LNCAP (cell line): Measurements from ENCODE around the gene GBP6.

Experiments used
- TF ChIP-seq, protein P1 (sequence below): fragments of 450-650 bp; IDR thresholded peaks from 2 replicates; pipeline ENCODE4 v1.5.1; 2017; ENCODE audit warnings: mild to moderate bottlenecking

GBP6 gene

DNA sequence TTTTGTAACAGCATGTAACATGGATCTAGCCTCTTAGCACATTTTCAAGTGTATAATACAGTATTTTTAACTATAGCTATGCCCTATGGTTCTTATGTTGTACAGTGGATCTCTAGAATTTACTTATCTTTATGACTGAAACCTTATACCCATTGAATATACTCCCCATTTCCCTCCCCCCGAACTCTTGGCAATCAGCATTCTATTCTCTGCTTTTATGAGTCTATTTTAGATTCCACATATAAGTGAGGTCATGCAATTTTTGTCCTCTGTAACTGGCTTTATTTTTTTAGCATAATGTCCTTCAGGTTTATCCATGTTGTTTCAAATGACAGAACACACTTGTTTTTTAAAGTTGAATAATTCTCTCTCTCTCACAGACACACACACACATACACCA, 3.1 kb upstream of the GBP6 start:
- TF ChIP-seq, protein P1, sequence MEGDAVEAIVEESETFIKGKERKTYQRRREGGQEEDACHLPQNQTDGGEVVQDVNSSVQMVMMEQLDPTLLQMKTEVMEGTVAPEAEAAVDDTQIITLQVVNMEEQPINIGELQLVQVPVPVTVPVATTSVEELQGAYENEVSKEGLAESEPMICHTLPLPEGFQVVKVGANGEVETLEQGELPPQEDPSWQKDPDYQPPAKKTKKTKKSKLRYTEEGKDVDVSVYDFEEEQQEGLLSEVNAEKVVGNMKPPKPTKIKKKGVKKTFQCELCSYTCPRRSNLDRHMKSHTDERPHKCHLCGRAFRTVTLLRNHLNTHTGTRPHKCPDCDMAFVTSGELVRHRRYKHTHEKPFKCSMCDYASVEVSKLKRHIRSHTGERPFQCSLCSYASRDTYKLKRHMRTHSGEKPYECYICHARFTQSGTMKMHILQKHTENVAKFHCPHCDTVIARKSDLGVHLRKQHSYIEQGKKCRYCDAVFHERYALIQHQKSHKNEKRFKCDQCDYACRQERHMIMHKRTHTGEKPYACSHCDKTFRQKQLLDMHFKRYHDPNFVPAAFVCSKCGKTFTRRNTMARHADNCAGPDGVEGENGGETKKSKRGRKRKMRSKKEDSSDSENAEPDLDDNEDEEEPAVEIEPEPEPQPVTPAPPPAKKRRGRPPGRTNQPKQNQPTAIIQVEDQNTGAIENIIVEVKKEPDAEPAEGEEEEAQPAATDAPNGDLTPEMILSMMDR, result no peak

- TF ChIP-seq, protein P1, result no peak
These were observed 2.2 kb upstream of the GBP6 start for GRCh38 chr1:89361681-89362080.

GRCh38 chr1:89363196-89363595, 663 bp upstream of the GBP6 start:
- TF ChIP-seq, protein P1, result no peak

- TF ChIP-seq, protein P1, result no peak
These were observed 1.2 kb downstream of the GBP6 start for GRCh38 chr1:89364954-89365550.

- TF ChIP-seq, protein P1, result no peak
These were observed 3.4 kb downstream of the GBP6 start for GRCh38 chr1:89367221-89367620.

GRCh38 chr1:89369331-89369730, 5.5 kb downstream of the GBP6 start:
- TF ChIP-seq, protein P1, result no peak

- TF ChIP-seq, protein P1, result no peak
These were observed 14.1 kb downstream of the GBP6 start for GRCh38 chr1:89378001-89378400.

DNA sequence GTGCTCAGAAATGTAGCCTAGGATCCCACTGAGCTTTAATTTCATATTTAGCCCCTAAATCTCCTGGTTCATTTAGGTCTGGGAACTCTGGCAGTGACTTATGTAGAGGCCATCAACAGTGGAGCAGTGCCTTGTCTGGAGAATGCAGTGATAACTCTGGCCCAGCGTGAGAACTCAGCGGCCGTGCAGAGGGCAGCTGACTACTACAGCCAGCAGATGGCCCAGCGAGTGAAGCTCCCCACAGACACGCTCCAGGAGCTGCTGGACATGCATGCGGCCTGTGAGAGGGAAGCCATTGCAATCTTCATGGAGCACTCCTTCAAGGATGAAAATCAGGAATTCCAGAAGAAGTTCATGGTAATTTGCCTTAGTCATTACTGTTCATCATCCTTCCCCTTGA, 17.8 kb downstream of the GBP6 start:
- TF ChIP-seq, protein P1, result no peak
